ENCODE data around the gene SCN8A. TPM values are rescaled to one million over a fixed set of nuclear protein-coding genes. Genes with fewer than 3 reads are reported as not detected.
"Not testable (repeated sequence)": the region's sequence is repeated elsewhere in the genome, so short reads cannot be mapped to it uniquely, and the experiment has no call there.

SCN8A gene
- total RNA-seq, 1 donor: 0.21 TPM

DNA sequence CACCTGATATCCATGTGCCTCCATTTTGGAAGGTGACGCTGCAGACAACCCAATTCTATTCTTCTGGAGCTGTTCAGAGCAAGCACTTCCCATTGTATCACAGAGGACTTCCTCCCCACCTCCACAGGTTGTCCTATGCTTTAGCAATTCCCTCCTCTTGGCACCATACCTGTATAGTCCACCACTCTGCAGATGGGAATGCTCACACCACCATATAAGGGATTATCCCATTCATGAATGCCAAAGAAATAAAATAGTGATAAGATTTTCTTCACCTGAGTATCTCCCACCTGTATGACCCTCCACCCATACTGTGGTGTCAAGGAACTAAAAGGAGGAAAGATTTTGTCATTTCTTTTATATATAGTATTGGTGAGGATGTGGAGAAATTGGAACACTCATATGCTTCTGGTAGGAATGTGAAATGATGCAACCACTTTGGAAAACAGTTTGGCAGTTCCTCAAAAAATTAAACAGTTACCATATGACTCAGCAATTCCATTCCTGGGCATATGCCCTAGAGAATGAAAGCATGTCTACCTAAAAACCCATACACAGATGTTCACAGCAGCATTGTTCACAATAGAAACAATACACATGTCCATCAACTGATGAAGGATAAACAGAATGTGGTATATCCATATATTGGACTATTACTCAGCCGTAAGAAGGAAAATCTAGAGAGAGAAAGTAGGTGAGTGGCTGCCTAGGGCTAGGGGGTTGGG is 182.3 kb downstream of the SCN8A start:
- H3K4me1 ChIP-seq (ENCODE audit: insufficient read depth, low read length): peaks cover 9% of the 10 kb centered on the region
- no peak overlapping the region for H3K4me3 ChIP-seq (ENCODE audit: low read length)
- no peaks in the 10 kb centered on the region for H3K9me3 ChIP-seq (ENCODE audit: low read depth, low read length)
- no peaks in the 10 kb centered on the region for H3K27me3 ChIP-seq (ENCODE audit: insufficient read depth, low read length)

DNA sequence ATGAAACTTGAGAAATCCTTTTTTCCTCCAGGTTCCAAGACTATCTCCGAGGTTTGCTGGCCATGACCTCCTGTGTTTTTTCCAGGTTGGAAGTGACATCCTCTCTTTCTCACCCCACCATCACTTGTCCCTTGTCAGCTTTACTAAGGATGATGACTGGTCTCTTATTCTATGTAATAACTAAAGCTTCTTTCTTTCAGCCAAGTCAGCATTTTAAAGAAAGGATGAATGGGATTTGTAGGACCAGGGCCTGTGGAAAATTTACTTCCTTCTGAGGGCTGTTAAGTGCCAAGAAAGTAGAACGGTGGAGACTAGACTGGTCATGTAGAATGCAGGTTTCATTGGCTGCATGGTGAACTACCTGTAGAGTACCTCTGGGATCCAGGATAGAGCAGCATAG is 183.9 kb downstream of the SCN8A start:
- no peaks in the 10 kb centered on the region for H3K27me3 ChIP-seq (ENCODE audit: insufficient read depth, low read length)
- peaks cover 9% of the 10 kb centered on the region for H3K4me1 ChIP-seq (ENCODE audit: insufficient read depth, low read length)
- no peaks in the 10 kb centered on the region for H3K9me3 ChIP-seq (ENCODE audit: low read depth, low read length)
- H3K4me3 ChIP-seq (ENCODE audit: low read length): no peak overlapping the region

DNA sequence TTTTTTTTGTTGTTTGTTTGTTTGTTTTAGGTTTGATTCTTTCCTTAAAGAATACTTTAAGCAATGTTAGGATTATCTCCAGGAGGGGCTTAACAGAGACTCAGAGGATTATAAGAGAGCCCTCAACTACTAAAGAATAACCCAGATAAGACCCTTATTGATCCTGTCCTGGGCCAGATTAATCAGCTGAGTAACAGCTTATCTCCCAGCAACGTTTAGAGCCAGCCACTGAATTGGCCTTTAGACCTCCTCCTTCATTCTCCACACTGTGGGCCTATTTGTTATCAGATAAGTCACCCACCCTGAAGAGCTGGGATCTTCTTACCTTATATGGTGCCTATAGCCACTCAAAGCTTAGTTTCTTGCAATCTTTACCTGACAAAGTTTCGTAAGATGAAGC is 186.4 kb downstream of the SCN8A start:
- Histone ChIP-seq H3K27me3 (ENCODE audit: insufficient read depth, low read length) (no peaks in the 10 kb centered on the region), H3K4me1 (ENCODE audit: insufficient read depth, low read length) (peaks cover 9% of the 10 kb centered on the region), H3K9me3 (ENCODE audit: low read depth, low read length) (no peaks in the 10 kb centered on the region), H3K4me3 (ENCODE audit: low read length) (no peak overlapping the region)

DNA sequence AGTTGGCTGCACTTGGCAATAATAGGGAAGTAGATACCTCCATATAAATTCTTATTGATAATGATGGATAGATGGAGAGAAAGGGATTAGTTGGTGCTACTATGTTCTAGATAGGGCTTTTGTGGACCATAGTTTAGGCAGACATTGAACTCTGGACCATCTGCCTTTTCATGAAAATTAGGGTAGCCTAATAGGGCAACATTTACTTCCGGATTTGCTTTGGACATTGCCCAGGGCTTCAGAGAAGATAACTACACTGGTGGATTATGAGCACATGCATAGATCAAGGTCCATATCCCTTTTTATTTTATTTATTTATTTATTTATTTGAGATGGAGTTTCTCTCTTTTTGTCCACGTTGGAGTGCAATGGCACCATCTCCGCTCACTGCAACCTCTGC is 186.9 kb downstream of the SCN8A start:
- no peak overlapping the region for H3K4me3 ChIP-seq (ENCODE audit: low read length)
- H3K9me3 ChIP-seq (ENCODE audit: low read depth, low read length): no peaks in the 10 kb centered on the region

DNA sequence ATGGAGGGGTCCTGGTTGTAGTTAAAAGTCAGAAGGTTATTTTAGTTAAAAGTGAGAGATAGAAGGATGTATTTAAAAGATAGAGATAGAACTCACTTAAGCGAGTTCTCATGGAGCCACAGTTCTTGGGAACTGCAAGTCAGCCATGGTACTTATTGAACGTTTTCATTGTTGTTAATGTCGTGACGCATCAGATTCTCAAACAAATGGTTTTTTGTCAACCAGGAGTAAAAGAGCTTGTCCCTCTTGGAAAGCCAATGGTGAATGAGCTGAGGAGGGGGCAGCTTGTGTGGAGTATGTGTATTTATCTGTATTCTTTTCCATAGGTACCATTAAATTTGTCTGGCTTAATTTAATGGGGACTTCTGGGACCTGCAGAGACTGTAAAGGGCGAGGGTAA is 188.8 kb downstream of the SCN8A start:
- H3K4me1 ChIP-seq (ENCODE audit: insufficient read depth, low read length): no peaks in the 10 kb centered on the region

More for the DNA sequence above, 186.9 kb downstream of the SCN8A start:
- peaks cover 9% of the 10 kb centered on the region for H3K4me1 ChIP-seq (ENCODE audit: insufficient read depth, low read length)
- no peaks in the 10 kb centered on the region for H3K27me3 ChIP-seq (ENCODE audit: insufficient read depth, low read length)

DNA sequence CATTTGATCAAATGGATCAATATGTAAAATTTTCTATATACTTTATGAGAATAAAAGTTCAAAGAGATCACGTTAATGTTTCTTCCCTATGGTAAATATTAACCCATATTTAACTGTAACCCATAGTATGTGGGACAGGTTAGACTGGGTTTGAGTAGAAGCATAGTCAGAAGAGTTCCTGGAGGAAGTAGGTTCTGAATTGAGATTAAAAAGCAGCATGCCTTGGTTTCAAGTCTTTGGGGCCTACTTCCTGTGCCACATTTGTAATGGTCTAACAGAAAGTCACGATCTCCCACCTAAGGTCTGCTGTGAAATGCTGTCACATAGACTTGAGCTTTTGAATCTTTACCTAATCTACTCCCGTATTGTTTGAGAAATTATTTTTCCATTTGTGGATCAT is 193.7 kb downstream of the SCN8A start:
- no peaks in the 10 kb centered on the region for H3K4me1 ChIP-seq (ENCODE audit: insufficient read depth, low read length)
- no peaks in the 10 kb centered on the region for H3K27me3 ChIP-seq (ENCODE audit: insufficient read depth, low read length)
- H3K4me3 ChIP-seq (ENCODE audit: low read length): no peak overlapping the region
- H3K9me3 ChIP-seq (ENCODE audit: low read depth, low read length): no peaks in the 10 kb centered on the region

More for the DNA sequence above, 188.8 kb downstream of the SCN8A start:
- no peaks in the 10 kb centered on the region for H3K27me3 ChIP-seq (ENCODE audit: insufficient read depth, low read length)
- H3K9me3 ChIP-seq (ENCODE audit: low read depth, low read length): no peaks in the 10 kb centered on the region
- no peak overlapping the region for H3K4me3 ChIP-seq (ENCODE audit: low read length)

DNA sequence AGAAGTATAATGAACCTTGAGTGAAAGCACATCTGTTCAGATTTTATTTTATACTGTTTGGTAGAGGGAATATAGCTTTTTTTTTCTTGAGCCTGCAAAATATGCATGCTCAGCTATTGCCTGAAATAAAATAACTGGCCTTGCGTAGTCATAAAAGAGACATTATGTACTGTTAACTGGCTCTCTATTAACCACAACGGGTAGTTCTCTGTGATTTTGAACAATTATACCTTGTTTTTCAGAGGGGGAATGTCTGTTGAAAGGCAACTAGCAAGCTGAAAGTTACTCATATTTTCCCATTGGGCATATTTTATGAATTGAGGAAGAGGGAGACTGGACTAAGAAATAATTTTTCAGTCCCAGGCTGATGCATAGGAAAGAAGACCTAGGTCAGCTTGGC is 194.9 kb downstream of the SCN8A start:
- no peaks in the 10 kb centered on the region for H3K9me3 ChIP-seq (ENCODE audit: low read depth, low read length)
- H3K4me1 ChIP-seq (ENCODE audit: insufficient read depth, low read length): no peaks in the 10 kb centered on the region
- H3K4me3 ChIP-seq (ENCODE audit: low read length): no peak overlapping the region
- no peaks in the 10 kb centered on the region for H3K27me3 ChIP-seq (ENCODE audit: insufficient read depth, low read length)

DNA sequence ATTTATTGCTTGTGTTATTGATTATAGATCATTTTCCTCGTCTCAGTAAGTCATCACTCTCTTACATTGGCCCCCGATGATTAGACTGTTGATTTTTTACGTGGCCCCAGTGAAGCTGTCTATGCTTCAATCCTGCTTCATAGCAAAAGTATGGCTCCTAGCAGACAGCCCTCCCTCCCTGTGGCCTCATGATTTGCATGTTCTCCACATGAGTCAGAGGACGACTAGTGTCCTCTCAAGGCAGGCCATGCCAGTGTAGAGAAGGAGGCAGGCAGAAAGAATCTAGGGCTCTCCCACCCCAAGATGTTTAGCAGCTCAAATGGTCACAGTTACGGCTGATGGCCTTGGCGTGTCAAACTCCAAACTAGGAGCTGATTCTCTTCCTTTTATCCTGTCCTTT is 197.8 kb downstream of the SCN8A start:
- no peaks in the 10 kb centered on the region for H3K4me1 ChIP-seq (ENCODE audit: insufficient read depth, low read length)

DNA sequence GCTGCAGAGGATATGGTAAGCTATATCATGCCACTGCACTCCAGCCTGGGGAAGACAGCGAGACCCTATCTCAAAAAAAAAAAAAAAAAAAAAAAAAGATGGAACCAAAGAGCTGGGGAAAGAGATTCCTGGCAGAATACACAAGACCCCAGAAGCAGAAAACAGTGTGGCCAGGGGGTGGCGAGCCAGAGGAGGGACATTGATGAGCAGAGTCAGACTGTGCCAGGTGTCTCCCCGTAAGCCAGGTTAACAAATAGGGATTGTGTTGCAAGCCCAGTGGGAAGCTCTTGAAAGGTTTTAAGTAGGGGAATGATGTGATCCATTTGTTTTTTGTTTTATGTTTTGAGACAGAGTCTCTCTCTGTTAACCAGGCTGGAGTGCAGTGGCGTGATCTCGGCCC is 201.4 kb downstream of the SCN8A start:
- H3K27me3 ChIP-seq (ENCODE audit: insufficient read depth, low read length): no peaks in the 10 kb centered on the region
- H3K4me1 ChIP-seq (ENCODE audit: insufficient read depth, low read length): no peaks in the 10 kb centered on the region
- H3K4me3 ChIP-seq (ENCODE audit: low read length): no peak overlapping the region
- no peaks in the 10 kb centered on the region for H3K9me3 ChIP-seq (ENCODE audit: low read depth, low read length)

More for the DNA sequence above, 197.8 kb downstream of the SCN8A start:
- no peaks in the 10 kb centered on the region for H3K27me3 ChIP-seq (ENCODE audit: insufficient read depth, low read length)
- no peaks in the 10 kb centered on the region for H3K9me3 ChIP-seq (ENCODE audit: low read depth, low read length)
- no peak overlapping the region for H3K4me3 ChIP-seq (ENCODE audit: low read length)

DNA sequence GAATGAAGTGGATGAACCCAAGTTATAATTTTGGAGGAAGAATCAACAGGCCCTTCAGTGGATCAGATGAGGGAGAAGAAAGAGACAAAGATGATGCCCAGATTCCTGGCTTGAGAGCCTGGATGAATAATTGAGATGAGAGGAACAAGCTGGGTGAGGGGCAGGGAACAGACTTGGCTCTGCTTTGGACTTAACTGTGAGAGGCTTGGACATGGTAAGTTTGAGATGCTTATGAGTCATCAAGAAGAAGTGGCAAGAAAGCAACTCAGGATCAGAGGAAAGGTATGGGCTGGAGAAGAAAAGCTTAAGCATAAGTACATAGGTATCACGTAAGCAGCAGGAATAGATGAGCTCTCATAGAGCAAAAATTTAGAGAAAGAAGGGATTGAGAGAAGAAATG is 202.2 kb downstream of the SCN8A start:
- H3K4me3 ChIP-seq (ENCODE audit: low read length): no peak overlapping the region
- no peaks in the 10 kb centered on the region for H3K4me1 ChIP-seq (ENCODE audit: insufficient read depth, low read length)
- no peaks in the 10 kb centered on the region for H3K9me3 ChIP-seq (ENCODE audit: low read depth, low read length)
- H3K27me3 ChIP-seq (ENCODE audit: insufficient read depth, low read length): no peaks in the 10 kb centered on the region

DNA sequence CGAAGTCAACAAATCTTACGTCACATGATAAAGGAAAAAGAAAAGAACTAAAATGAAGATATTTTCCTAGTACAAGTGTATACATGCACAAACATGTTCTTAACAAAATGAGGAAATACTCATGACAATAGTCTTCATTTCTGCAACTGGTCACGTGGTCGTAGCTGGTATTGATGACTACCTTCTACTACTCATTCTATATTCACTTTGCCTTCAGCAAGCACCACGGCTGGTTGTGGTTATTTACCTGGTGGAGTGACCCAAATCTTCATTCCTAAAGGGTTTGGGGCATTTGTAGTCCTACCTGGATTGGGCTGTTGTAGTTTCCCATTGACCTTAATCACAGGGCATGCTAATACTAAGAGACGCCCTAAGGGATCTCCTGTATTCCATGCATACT is 206.3 kb downstream of the SCN8A start:
- H3K4me1 ChIP-seq (ENCODE audit: insufficient read depth, low read length): no peaks in the 10 kb centered on the region
- no peak overlapping the region for H3K4me3 ChIP-seq (ENCODE audit: low read length)
- no peaks in the 10 kb centered on the region for H3K9me3 ChIP-seq (ENCODE audit: low read depth, low read length)
- H3K27me3 ChIP-seq (ENCODE audit: insufficient read depth, low read length): no peaks in the 10 kb centered on the region

DNA sequence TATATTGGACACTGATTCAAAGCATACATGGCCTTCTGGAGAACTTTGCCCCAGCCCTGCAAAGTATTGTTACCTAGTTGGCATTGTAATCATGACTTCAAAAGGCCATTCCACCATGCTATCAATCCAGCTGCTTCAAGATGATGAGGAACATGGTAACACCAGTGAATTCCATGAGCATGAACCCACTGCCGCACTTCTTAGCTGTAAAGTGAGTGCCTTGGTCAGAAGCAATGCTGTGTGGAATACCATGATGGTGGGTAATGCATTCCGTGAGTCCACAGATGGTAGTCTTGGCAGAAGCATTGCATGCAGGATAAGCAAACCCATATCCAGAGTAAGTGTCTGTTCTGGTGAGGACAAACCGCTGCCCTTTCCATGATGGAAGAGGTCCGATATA is 207.0 kb downstream of the SCN8A start:
- H3K9me3 ChIP-seq (ENCODE audit: low read depth, low read length); H3K27me3 ChIP-seq (ENCODE audit: insufficient read depth, low read length); H3K4me3 ChIP-seq (ENCODE audit: low read length); H3K4me1 ChIP-seq (ENCODE audit: insufficient read depth, low read length): not testable (repeated sequence)

DNA sequence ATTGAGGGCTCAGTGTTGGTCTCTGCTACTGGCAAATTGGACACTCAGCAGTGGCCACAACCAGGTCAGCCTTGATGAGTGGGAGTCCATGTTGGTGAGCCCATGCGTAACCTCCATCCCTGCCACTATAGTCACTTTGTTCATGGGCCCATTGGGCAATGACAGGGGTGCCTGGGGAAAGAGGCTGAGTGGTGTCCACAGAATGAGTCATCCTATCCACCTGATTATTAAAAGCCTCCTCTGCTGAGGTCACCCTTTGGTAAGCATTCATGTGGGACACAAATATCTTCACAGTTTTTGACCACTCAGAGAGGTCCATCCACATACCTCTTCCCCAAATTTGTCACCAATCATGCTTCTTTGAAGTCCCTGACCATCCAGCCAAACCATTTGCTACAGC is 207.5 kb downstream of the SCN8A start:
- H3K4me1 ChIP-seq (ENCODE audit: insufficient read depth, low read length): no peaks in the 10 kb centered on the region
- H3K4me3 ChIP-seq (ENCODE audit: low read length): no peak overlapping the region
- H3K27me3 ChIP-seq (ENCODE audit: insufficient read depth, low read length): no peaks in the 10 kb centered on the region
- H3K9me3 ChIP-seq (ENCODE audit: low read depth, low read length): no peaks in the 10 kb centered on the region

DNA sequence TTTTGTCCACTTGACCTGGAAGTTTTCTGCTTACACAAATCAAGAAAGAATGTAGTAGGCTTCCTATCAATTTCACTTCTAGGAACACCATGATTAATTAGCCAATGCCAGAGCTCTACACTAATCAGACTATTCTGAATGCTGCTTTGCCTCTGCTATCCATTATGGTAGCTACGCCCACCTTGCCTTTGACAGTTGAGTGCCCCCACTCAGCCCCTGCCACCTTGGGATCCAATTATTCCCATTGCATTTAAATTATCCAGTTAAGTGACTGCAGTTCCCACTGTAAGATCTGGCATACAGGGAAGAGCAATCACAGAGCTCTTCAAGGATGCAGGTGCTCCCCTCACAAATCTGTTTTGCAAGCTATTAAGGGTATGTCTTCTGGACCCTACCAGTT is 210.0 kb downstream of the SCN8A start:
- no peaks in the 10 kb centered on the region for H3K27me3 ChIP-seq (ENCODE audit: insufficient read depth, low read length)
- H3K4me1 ChIP-seq (ENCODE audit: insufficient read depth, low read length): no peaks in the 10 kb centered on the region
- no peak overlapping the region for H3K4me3 ChIP-seq (ENCODE audit: low read length)
- no peaks in the 10 kb centered on the region for H3K9me3 ChIP-seq (ENCODE audit: low read depth, low read length)

DNA sequence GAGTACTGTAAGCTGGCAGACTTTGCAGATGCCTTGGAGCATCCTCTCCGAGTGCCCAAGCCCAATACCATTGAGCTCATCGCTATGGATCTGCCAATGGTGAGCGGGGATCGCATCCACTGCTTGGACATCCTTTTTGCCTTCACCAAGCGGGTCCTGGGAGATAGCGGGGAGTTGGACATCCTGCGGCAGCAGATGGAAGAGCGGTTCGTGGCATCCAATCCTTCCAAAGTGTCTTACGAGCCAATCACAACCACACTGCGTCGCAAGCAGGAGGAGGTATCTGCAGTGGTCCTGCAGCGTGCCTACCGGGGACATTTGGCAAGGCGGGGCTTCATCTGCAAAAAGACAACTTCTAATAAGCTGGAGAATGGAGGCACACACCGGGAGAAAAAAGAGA is 215.9 kb downstream of the SCN8A start:
- Histone ChIP-seq H3K4me1 (ENCODE audit: insufficient read depth, low read length) (peaks cover 4% of the 10 kb centered on the region), H3K9me3 (ENCODE audit: low read depth, low read length) (no peaks in the 10 kb centered on the region), H3K27me3 (ENCODE audit: insufficient read depth, low read length) (no peaks in the 10 kb centered on the region), H3K4me3 (ENCODE audit: low read length) (no peak overlapping the region)

DNA sequence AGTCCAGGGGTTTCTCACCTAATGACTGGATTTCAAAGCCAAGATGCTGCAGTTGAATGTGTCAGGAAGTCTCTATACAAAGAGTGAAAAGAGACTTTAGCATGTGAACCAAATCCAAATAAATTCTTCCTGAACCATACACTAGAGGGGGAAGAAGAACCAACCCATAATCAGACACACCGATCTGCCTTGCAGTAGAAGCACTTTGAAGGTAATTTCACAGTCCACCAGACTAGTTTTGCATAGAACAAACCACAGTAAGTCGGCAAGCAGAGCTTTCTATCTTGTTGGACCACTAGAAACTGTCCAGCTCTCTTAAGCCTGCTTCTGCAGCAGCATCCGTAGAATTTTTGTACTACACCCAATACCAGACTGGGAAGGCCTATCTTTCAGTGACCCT is 218.2 kb downstream of the SCN8A start:
- Histone ChIP-seq H3K27me3 (ENCODE audit: insufficient read depth, low read length) (no peaks in the 10 kb centered on the region), H3K4me3 (ENCODE audit: low read length) (no peak overlapping the region), H3K9me3 (ENCODE audit: low read depth, low read length) (no peaks in the 10 kb centered on the region), H3K4me1 (ENCODE audit: insufficient read depth, low read length) (peaks cover 10% of the 10 kb centered on the region)

All from mononuclear cell (primary cell).